DND-41 (cell line): ENCODE results near the gene TMIGD1.

ENCODE experiments used
- ATAC-seq: fragments of 200-7000 bp; cut with Tn5 transposase; 3 replicates; pipeline ENCODE4 v1.9.1; 2021; ENCODE audit warnings: low read depth; ENCODE audit not compliant: insufficient read depth
- DNase-seq: peaks from one replicate; pipeline ENCODE4 v3.0.0-alpha.2; 2020
- H2AFZ ChIP-seq: 2 replicates; pipeline ENCODE4 v1.6.0; 2012; ENCODE audit warnings: low read depth, low read length
- H3K27ac ChIP-seq: 2 replicates; pipeline ENCODE4 v1.5.1; 2012; ENCODE audit warnings: low read length, inconsistent platforms
- H3K27me3 ChIP-seq: fragments of 200-600 bp; sonication (generic); 2 replicates; pipeline ENCODE4 v1.6.0; 2012; ENCODE audit warnings: low read length, mild to moderate bottlenecking, inconsistent platforms; ENCODE audit not compliant: insufficient read depth, poor library complexity
- H3K36me3 ChIP-seq: 2 replicates; pipeline ENCODE4 v1.5.1; 2012; ENCODE audit warnings: low read length, inconsistent platforms; ENCODE audit not compliant: insufficient read depth
- H3K4me1 ChIP-seq: 2 replicates; pipeline ENCODE4 v1.5.1; 2012; ENCODE audit warnings: mild to moderate bottlenecking, low read length; ENCODE audit not compliant: insufficient read depth
- H3K4me2 ChIP-seq: 2 replicates; pipeline ENCODE4 v1.6.0; 2012; ENCODE audit warnings: mild to moderate bottlenecking, moderate library complexity, low read length, inconsistent platforms; ENCODE audit not compliant: insufficient read depth
- H3K4me3 ChIP-seq, 2 experiments: fragments of 200-600 bp in 1 of 2; shearing (Covaris generic) in 1 of 2; 2 replicates each; pipeline ENCODE4 v1.5.1; 2012 to 2016; ENCODE audit warnings: inconsistent platforms in 2 of 2, low read length in 2 of 2, mild to moderate bottlenecking in 2 of 2, low read depth in 1 of 2, moderate library complexity in 1 of 2
- H3K79me2 ChIP-seq: 2 replicates; pipeline ENCODE4 v1.6.0; 2012; ENCODE audit warnings: low read length, inconsistent platforms; ENCODE audit not compliant: insufficient read depth
- H3K9ac ChIP-seq: 2 replicates; pipeline ENCODE4 v1.6.0; 2012; ENCODE audit warnings: low read depth, mild to moderate bottlenecking, inconsistent platforms, low read length, moderate library complexity
- H3K9me3 ChIP-seq: 2 replicates; pipeline ENCODE4 v1.5.1; 2012; ENCODE audit warnings: low read length, moderate library complexity, mild to moderate bottlenecking, inconsistent platforms; ENCODE audit not compliant: insufficient read depth, severe bottlenecking
- H4K20me1 ChIP-seq: 2 replicates; pipeline ENCODE4 v1.6.0; 2012; ENCODE audit warnings: low read length; ENCODE audit not compliant: insufficient read depth
- CTCF ChIP-seq: IDR thresholded peaks from 2 replicates; pipeline ENCODE4 v1.5.1; 2012; ENCODE audit warnings: borderline replicate concordance, low read length, moderate library complexity, mild to moderate bottlenecking; ENCODE audit not compliant: poor library complexity, severe bottlenecking; ENCODE audit errors: extremely low read depth
- EZH2 ChIP-seq: IDR thresholded peaks from 3 replicates; pipeline ENCODE4 v1.6.1; 2012; ENCODE audit warnings: borderline replicate concordance, low read depth, mild to moderate bottlenecking, moderate library complexity, low read length, inconsistent platforms; ENCODE audit not compliant: severe bottlenecking

Gene TMIGD1

GRCh38 chr17:30380643-30381339 lies 46.9 kb upstream of the TMIGD1 start:
- TF ChIP-seq CTCF: no peak
- TF ChIP-seq EZH2: no peak
- H3K4me3 ChIP-seq: peak overlapping the region in 1 of 2 experiments; percentile 75; a peak in 1 of 4 replicates
- H3K27me3 ChIP-seq: no peaks in the 10 kb centered on the region
- peaks cover 6% of the 10 kb centered on the region; the same call in 1 of the 2 replicates for H4K20me1 ChIP-seq
- peaks cover 7% of the 10 kb centered on the region; the same call in 1 of the 2 replicates for H3K36me3 ChIP-seq
- H3K79me2 ChIP-seq: peaks cover 20% of the 10 kb centered on the region
- no peak overlapping the region for H2AFZ ChIP-seq
- H3K27ac ChIP-seq: no peak overlapping the region
- peak overlapping the region; percentile 84 for H3K9ac ChIP-seq
- DNase-seq: no peak
- peaks cover 39% of the 10 kb centered on the region for H3K4me1 ChIP-seq
- H3K9me3 ChIP-seq: no peaks in the 10 kb centered on the region
- no peak for ATAC-seq
- H3K4me2 ChIP-seq: peak overlapping the region; percentile 96

DNA sequence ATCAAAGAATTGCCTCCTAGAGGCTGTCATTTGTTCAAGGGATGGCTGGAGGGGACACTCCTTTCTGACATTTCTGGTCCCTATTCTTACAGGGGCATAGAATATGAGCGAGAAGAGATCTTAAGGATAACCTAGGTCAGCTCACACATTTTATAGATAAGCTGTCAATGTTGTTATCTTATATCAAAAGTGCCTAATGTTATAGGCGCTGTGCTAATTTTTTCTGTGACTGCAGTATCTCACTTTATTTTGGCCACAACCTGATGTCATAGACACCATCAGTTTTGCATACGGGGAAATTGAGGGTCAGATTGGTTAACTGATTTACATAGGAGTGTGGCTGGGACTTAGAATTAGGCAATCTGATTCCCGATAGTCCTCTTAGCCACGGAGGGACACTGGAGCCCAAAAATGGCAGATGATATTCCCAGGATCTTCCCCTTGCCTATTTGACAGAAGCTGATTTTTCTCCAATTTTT lies 46.1 kb upstream of the TMIGD1 start:
- peak overlapping the region; percentile 96 for H3K4me2 ChIP-seq
- ATAC-seq (no peak), DNase-seq (no peak)
- peak overlapping the region; percentile 90; the same call in 1 of the 2 replicates for H2AFZ ChIP-seq
- H3K36me3 ChIP-seq: no peaks in the 10 kb centered on the region; the same call in 1 of the 2 replicates
- H3K27me3 ChIP-seq: no peaks in the 10 kb centered on the region
- H3K4me3 ChIP-seq: peak overlapping the region; percentile 73 to 75; a peak in 3 of 4 replicates
- H3K9ac ChIP-seq: peak overlapping the region; percentile 84
- H3K4me1 ChIP-seq: peaks cover 39% of the 10 kb centered on the region
- H4K20me1 ChIP-seq: peaks cover 6% of the 10 kb centered on the region; the same call in 1 of the 2 replicates
- no peaks in the 10 kb centered on the region for H3K9me3 ChIP-seq
- H3K27ac ChIP-seq: no peak overlapping the region; the same call in 1 of the 2 replicates
- TF ChIP-seq CTCF (no peak), EZH2 (no peak)
- peaks cover 20% of the 10 kb centered on the region for H3K79me2 ChIP-seq

DNA sequence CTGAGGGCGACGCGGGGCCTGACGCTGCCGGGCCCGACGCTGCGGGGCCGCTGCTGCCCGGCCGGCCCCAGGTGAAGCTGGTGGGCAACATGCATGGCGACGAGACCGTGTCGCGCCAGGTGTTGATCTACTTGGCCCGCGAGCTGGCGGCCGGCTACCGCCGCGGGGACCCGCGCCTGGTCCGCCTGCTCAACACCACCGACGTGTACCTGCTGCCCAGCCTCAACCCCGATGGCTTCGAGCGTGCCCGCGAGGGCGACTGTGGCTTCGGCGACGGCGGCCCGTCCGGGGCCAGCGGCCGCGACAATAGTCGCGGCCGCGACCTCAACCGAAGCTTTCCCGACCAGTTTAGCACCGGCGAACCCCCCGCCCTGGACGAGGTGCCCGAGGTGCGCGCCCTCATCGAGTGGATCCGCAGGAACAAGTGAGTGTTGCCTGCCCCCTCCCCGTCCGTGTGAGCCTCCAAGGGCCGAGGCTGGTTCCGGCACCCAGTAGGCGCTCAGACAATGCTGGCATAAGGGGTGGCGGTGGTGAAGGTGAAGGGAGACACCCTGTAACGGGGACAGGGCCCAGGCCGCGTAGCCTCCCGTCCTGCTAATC lies 45.5 kb upstream of the TMIGD1 start:
- H3K4me1 ChIP-seq: peaks cover 39% of the 10 kb centered on the region
- no peak for TF ChIP-seq EZH2
- no peak for TF ChIP-seq CTCF
- no peaks in the 10 kb centered on the region for H3K27me3 ChIP-seq
- peak overlapping the region; percentile 84 for H3K9ac ChIP-seq
- H3K79me2 ChIP-seq: peaks cover 20% of the 10 kb centered on the region
- DNase-seq: peak; percentile 27
- ATAC-seq: peak; percentile 27
- H3K27ac ChIP-seq: peak overlapping the region; percentile 38; the same call in 1 of the 2 replicates
- H3K36me3 ChIP-seq: no peaks in the 10 kb centered on the region
- H4K20me1 ChIP-seq: peaks cover 6% of the 10 kb centered on the region; the same call in 1 of the 2 replicates
- H3K4me3 ChIP-seq: peak overlapping the region; percentile 73 to 75
- peak overlapping the region; percentile 96 for H3K4me2 ChIP-seq
- peak overlapping the region; percentile 90 for H2AFZ ChIP-seq
- no peaks in the 10 kb centered on the region for H3K9me3 ChIP-seq
